HG03039 (cell line): ENCODE results near the gene MED14.

ENCODE experiments used
- ATAC-seq: cut with Tn5 transposase; IDR thresholded peaks from one replicate; pipeline ENCODE4 v1.9.1; 2021; ENCODE audit warnings: mild to moderate bottlenecking, moderate library complexity; ENCODE audit not compliant: unreplicated experiment

MED14 gene

GRCh38 chrX:40617566-40617965 lies 117.8 kb downstream of the MED14 start:
- no peak for ATAC-seq

DNA sequence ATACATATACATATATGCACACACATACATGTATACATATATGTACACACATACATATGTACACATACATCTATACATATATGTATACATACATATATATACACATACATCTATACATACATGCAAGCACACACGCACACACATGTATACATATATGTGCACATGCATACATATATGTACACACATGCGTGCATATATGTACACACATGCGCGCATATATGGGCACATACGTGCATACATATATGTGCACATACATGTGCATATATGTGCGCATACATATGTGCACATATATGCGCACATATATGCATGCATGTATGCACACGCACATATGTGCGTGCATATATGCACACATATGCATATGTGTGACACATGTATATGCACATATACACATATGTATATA lies 119.4 kb downstream of the MED14 start:
- no peak for ATAC-seq

DNA sequence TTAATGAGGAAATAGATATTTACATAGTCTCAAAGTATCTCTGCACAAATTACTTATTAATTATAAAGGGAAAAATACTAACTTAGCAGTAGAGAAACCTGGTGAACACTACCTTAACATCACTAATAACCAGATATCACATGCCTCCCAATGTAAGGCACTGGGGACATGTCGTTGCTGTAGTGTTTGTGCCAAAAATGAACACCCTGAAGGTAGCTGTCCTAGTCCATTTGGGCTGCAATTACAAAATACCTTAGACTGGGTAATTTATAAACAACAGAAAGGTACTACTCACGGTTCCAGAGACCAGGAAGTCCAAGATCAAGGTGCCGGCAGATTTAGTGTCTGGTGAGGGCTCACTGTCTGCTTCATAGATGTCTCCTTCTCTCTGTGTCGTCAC lies 122.8 kb downstream of the MED14 start:
- no peak for ATAC-seq

DNA sequence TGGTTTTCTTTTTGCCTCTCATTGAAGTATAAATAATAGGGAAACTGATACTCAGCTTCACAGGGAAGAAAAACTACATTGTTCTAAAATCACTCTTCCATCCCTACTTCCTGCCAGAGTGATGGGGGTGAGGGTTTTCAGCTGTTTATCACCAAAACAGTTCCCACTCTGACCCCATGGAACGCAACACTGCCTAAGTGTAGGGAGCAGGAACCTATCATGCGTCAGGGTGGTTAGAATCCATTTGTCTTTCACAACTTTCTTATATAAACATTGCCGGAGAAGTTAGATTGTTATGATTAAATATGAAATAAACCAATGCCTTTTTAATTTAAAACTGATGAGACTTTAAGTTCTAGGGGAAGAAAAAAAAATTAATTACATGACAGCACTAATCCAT lies 128.0 kb downstream of the MED14 start:
- ATAC-seq = no peak

- ATAC-seq = no peak
Observed at GRCh38 chrX:40603446-40603845, 131.9 kb downstream of the MED14 start.
